Measurements from ENCODE around the gene GSTO2.

- TF ChIP-seq POLR2A (IDR thresholded peaks at IDR 0.05) = no peak
- no peak for TF ChIP-seq CTCF (IDR thresholded peaks at IDR 0.05 in 8 of 11, conservative IDR thresholded peaks at IDR 0.05 in 3 of 11)
- TF ChIP-seq POLR2AphosphoS5 (IDR thresholded peaks at IDR 0.05) = no peak
Observed at GRCh38 chr10:104332243-104333031, 63.5 kb downstream of the GSTO2 start.
